Left cardiac atrium (tissue), 4 donors: ENCODE data around the gene CCT8. TPM values are rescaled to one million over a fixed set of nuclear protein-coding genes. Genes with fewer than 3 reads are reported as not detected.
"Not testable (repeated sequence)": the region's sequence is repeated elsewhere in the genome, so short reads cannot be mapped to it uniquely, and the experiment has no call there.

Experiments used
- ATAC-seq, 2 donors: fragments of 200-7000 bp; cut with Tn5 transposase; one replicate each; pipeline ENCODE4 v1.9.1; 2020; ENCODE audit warnings: mild to moderate bottlenecking in 2 of 2, moderate library complexity in 2 of 2
- DNase-seq: peaks from one replicate; pipeline ENCODE4 v3.0.0-alpha.2; 2020
- intact Hi-C, 2 donors: fragments of 100-400 bp; cut with DNase I; formaldehyde crosslinking; loops; one replicate each; pipeline versions ENCODE4 v1.14.1 to v1.15.1; 2022 to 2023
- total RNA-seq, 2 donors: library from RNA; stranded (reverse); fragmentation: NEBNext Ultra II Directional; extraction: Animal tissue kit (Norgen Biotek cat#: 25700); gene quantifications; one replicate each; pipeline ENCODE4 v1.2.1, GENCODE V29; 2021
- donor health status: DM: no; HTN: yes; CAD: no.
- donor health status: DM: no; HTN: yes; CAD: no; lungs with severe emphysema.
- donor health status: DM: yes; HTN: yes; CAD: no.
- donor health status: Dilated cardiomyopathy.

Gene CCT8
- total RNA-seq, 2 donors from 2014 or later, result 97.5 to 117 TPM

GRCh38 chr21:29033871-29034270 is 39.6 kb downstream of the CCT8 start:
- ATAC-seq (peak in 1 of 2 donors; percentile 25), DNase-seq (no peak)
- intact Hi-C loops, result no loop called here

- ATAC-seq (no peak), DNase-seq (no peak)
- intact Hi-C loops, result no loop called here
Measured at GRCh38 chr21:29033301-29033700, 40.1 kb downstream of the CCT8 start.

GRCh38 chr21:29030909-29031308 is 42.5 kb downstream of the CCT8 start:
- no peak for DNase-seq
- intact Hi-C loops, result no loop called here

DNA sequence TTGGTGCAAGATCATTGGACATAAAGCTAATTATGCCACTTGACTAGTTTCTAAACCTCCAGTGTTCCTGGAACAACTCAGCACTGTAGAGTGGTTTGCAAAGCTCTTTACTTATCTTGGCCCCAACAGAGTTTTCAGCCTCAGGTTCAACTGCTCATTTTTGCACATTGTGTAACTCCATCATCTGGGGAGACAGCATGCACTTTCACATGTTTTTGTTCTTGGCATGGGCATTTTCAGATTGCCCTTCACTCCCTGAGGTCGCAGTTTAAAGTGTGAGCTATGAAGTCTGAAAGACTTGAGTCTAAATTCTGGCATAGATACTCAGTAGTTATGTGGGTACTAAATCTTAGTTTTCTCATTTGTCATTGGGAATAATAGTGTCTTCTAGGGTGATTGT is 43.9 kb downstream of the CCT8 start:
- DNase-seq (no peak), ATAC-seq (no peak)
- intact Hi-C loops, result loop anchor here in 1 of 2 donors (5.0 kb wide), 1 partner anchor 43 kb away; the partner anchor contains the start of gene CCT8

More at GRCh38 chr21:29030909-29031308, 42.5 kb downstream of the CCT8 start:
- ATAC-seq, result no peak

DNA sequence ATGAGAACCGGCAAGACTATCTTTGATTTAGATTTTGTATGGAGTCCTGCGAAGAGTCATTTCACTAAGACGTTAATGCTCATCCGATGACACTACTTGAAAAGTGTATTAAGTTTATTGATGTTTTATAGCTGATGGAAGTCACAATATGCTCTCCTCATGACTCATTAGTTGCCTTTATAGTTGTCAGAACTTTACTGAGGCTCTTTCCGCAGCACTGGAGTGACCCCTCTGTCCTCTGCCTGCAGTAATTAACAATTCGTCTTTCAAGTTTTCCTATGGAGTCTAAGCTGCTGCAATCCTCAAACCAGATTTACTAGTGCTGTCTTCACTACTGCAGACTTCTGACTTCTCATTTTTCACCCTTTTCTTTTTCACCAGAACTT is 48.1 kb downstream of the CCT8 start:
- peak in 1 of 2 donors; percentile 4 for ATAC-seq

DNA sequence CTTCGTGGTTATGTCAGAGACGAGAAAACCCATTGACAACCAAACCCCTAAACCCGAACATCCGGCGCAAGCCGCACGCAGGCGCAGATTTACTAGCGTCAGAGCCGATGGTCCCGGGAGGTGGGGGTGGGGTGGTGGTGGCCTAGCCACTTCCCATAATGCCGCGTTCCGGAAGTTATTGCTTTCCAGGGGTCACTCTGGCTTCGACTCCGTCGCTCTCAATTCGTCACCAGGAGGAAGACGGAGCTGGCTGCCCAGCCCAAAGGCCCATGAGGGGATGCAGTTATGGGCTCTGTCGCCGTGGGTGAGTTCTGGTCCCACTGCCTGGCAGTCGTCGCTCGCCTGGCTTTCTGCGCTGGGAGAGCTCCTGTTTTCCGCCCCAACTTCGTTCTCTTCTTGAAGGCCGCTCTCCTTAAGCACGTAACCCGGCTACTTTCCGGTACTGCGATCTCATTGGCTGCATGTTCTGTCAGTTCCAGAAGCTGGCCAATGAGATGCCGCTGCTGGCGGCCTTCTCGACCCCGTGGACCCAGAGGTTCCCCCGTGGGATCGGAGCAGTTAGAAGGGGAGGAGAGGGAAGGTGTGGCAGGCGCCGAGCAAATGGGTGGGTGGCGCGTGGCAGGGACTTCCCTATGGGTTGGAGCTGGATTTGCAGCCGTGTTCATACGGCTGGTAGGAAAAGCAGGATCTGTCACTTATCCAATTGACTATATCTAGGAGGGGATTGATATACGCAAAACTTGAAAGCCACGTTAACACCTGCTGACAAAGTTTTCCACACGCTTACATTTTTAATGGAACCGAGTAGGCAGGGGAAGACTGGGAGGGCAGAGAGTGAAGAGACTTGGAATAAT is 48.7 kb downstream of the CCT8 start, which contains the start of gene USP16:
USP16 (plus strand) TSS at position 195 of the 854 bp plus-strand sequence. CDS start 3,246 bp downstream, outside the sequence.
- intact Hi-C loops, result loop anchor here in 1 of 2 donors (5.0 kb wide), 1 partner anchor 48 kb away; the partner anchor contains the start of gene CCT8
- peak; percentile 97 to 99 for ATAC-seq
- DNase-seq, result peak; percentile 95

More for the DNA sequence above, 48.1 kb downstream of the CCT8 start:
- DNase-seq, result no peak
- intact Hi-C loops, result loop anchor here in 1 of 2 donors (5.0 kb wide), 1 partner anchor 47 kb away; the partner anchor contains the start of gene CCT8

DNA sequence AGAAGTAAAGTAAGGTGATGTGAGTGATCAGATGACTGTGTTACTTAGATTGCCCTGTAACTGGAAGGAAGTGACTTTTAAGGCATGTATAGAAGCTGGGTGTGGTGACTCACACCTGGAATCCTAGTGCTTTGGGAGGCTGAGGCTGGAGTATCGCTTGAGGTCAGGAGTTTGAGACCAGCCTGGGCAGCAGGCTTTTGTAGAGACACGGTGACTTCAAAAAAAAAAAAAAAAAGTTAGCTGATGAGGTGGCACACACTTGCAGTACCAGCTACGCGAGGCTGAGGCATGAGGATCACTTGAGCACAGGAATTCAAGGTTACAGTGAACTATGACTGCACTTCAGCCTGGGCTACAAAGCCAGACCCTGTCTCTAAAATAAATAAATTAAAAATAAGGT is 51.3 kb downstream of the CCT8 start:
- ATAC-seq (no peak), DNase-seq (no peak)
- intact Hi-C loops, result no loop called here

DNA sequence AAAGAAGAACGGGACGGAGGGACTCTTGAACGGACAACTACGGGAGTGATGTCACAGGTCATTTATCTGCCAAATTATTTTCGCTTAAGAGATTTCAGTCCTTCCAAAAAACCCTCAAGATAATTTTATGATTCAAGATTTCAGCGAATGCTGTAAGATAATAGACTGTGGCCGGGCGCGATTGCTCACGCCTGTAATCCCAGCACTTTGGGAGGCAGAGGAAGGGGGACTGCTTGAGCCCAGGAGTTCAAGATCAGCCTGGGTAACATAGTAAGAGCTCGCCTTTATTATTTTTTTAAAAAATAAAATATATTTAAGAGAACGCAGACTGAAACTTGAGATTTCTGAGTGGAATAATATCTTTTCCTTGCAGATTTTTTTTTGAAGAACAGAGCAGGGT is 54.9 kb downstream of the CCT8 start:
- DNase-seq, result no peak
- ATAC-seq, result peak; percentile 28 to 57
- intact Hi-C loops, result no loop called here

- no peak for DNase-seq
- ATAC-seq, result no peak
- intact Hi-C loops, result no loop called here
Measured at GRCh38 chr21:29017639-29018237, 55.7 kb downstream of the CCT8 start.

DNA sequence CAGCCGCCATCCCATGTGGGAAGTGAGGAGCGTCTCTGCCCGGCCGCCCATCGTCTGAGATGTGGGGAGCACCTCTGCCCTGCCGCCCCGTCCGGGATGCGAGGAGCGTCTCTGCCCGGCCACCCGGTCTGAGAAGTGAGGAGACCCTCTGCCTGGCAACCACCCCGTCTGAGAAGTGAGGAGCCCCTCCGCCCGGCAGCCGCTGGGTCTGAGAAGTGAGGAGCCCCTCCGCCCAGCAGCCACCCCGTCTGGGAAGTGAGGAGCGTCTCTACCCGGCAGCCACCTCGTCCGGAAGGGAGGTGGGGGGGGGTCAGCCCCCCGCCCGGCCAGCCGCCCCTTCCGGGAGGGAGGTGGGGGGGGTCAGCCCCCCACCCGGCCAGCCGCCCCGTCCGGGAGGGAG is 62.2 kb downstream of the CCT8 start:
- DNase-seq, ATAC-seq, intact Hi-C loops: not testable (repeated sequence)

GRCh38 chr21:29008367-29008766 is 65.1 kb downstream of the CCT8 start:
- intact Hi-C loops, result no loop called here
- ATAC-seq (no peak), DNase-seq (no peak)

DNA sequence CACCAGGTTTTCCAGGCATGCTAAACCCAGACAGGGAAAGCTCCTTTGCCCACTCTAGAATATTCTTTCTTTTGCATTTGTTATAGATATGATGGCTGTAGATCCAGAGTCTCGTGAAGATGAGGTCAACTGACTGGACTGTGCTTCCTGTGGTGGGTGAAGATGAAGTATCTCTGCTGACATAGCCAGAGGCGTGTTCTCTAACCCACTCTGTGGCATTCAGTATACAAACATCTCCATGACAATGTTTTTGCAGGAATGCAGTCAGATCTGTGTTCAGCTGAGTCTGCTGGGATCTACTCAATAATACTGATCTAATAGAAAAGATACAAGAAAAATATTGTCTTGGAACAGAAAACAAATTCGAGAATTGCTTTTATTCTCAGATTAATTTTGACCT is 65.6 kb downstream of the CCT8 start:
- DNase-seq (no peak), ATAC-seq (no peak)
- intact Hi-C loops, result no loop called here

GRCh38 chr21:29007135-29007534 is 66.3 kb downstream of the CCT8 start:
- intact Hi-C loops, result no loop called here
- ATAC-seq (no peak), DNase-seq (no peak)

Other genes with a start within 250 kb of the CCT8 start
- gene LTN1, start 80.8 kb downstream of the CCT8 start, total RNA-seq, result 10 to 100 TPM; 17.3 to 19.5 TPM
- gene RWDD2B, start 54.3 kb downstream of the CCT8 start, total RNA-seq, result 10 to 100 TPM; 13.7 to 14.3 TPM
- gene USP16, start 49.0 kb downstream of the CCT8 start, total RNA-seq, result 10 to 100 TPM; 29.0 to 35.6 TPM
- gene MAP3K7CL, start 57.0 kb upstream of the CCT8 start, total RNA-seq, result 1 to 10 TPM; 2.3 to 5.4 TPM
- gene BACH1, start 225.3 kb upstream of the CCT8 start, total RNA-seq, result 10 to 100 TPM; 35.3 to 59.3 TPM